ENCODE results near the gene MVK.

Gene MVK

GRCh38 chr12:109641422-109641821, 67.8 kb downstream of the MVK start:
- Histone ChIP-seq H3K27ac (ENCODE audit: low read length) (no peak overlapping the region), H3K27me3 (ENCODE audit: control insufficient read depth, insufficient read depth, low read length) (no peaks in the 10 kb centered on the region), H3K4me1 (ENCODE audit: control insufficient read depth, low read depth, low read length) (peaks cover 3% of the 10 kb centered on the region), H3K4me3 (ENCODE audit: low read length) (no peak overlapping the region), H3K9ac (ENCODE audit: low read length) (no peak overlapping the region), H3K9me3 (ENCODE audit: control insufficient read depth, low read depth, low read length) (no peaks in the 10 kb centered on the region), H3K36me3 (ENCODE audit: control insufficient read depth, low read depth, low read length) (no peaks in the 10 kb centered on the region)

GRCh38 chr12:109642506-109643132, 69.0 kb downstream of the MVK start:
- Histone ChIP-seq H3K4me1 (ENCODE audit: control insufficient read depth, low read depth, low read length) (no peaks in the 10 kb centered on the region), H3K27me3 (ENCODE audit: control insufficient read depth, insufficient read depth, low read length) (no peaks in the 10 kb centered on the region), H3K27ac (ENCODE audit: low read length) (no peak overlapping the region), H3K4me3 (ENCODE audit: low read length) (no peak overlapping the region), H3K9ac (ENCODE audit: low read length) (no peak overlapping the region), H3K36me3 (ENCODE audit: control insufficient read depth, low read depth, low read length) (no peaks in the 10 kb centered on the region), H3K9me3 (ENCODE audit: control insufficient read depth, low read depth, low read length) (no peaks in the 10 kb centered on the region)

GRCh38 chr12:109645194-109645593, 71.6 kb downstream of the MVK start:
- Histone ChIP-seq H3K27me3 (ENCODE audit: control insufficient read depth, insufficient read depth, low read length) (no peaks in the 10 kb centered on the region), H3K9me3 (ENCODE audit: control insufficient read depth, low read depth, low read length) (no peaks in the 10 kb centered on the region), H3K4me1 (ENCODE audit: control insufficient read depth, low read depth, low read length) (no peaks in the 10 kb centered on the region), H3K27ac (ENCODE audit: low read length) (no peak overlapping the region), H3K36me3 (ENCODE audit: control insufficient read depth, low read depth, low read length) (no peaks in the 10 kb centered on the region), H3K9ac (ENCODE audit: low read length) (no peak overlapping the region), H3K4me3 (ENCODE audit: low read length) (no peak overlapping the region)

- Histone ChIP-seq H3K36me3 (ENCODE audit: control insufficient read depth, low read depth, low read length) (no peaks in the 10 kb centered on the region), H3K27me3 (ENCODE audit: control insufficient read depth, insufficient read depth, low read length) (no peaks in the 10 kb centered on the region), H3K4me3 (ENCODE audit: low read length) (no peak overlapping the region), H3K9ac (ENCODE audit: low read length) (no peak overlapping the region), H3K9me3 (ENCODE audit: control insufficient read depth, low read depth, low read length) (no peaks in the 10 kb centered on the region), H3K27ac (ENCODE audit: low read length) (no peak overlapping the region), H3K4me1 (ENCODE audit: control insufficient read depth, low read depth, low read length) (no peaks in the 10 kb centered on the region)
Measured at GRCh38 chr12:109645708-109646107, 72.1 kb downstream of the MVK start.

Data from iPS-18a (cell line).